NCI-H146 treated with DMSO at 0.1 percent for 48 hours (cell line): ENCODE measurements around the gene SYT8.

Experiments used
- DNase-seq: peaks from one replicate; lab custom pipeline; 2025; ENCODE audit not compliant: unreplicated experiment; lab: John Stamatoyannopoulos, UW

SYT8 gene

GRCh38 chr11:1844221-1845094 is 9.7 kb downstream of the SYT8 start:
- DNase-seq, result no peak

GRCh38 chr11:1845095-1845429 is 10.3 kb downstream of the SYT8 start:
- DNase-seq, result no peak

- no peak for DNase-seq
Measured at GRCh38 chr11:1845561-1846452, 11.0 kb downstream of the SYT8 start.

GRCh38 chr11:1846453-1846932 is 11.7 kb downstream of the SYT8 start:
- DNase-seq, result no peak

- DNase-seq, result no peak
Measured at GRCh38 chr11:1847006-1847735, 12.4 kb downstream of the SYT8 start.

- DNase-seq, result no peak
Measured at GRCh38 chr11:1847926-1848639, 13.3 kb downstream of the SYT8 start.

GRCh38 chr11:1848640-1849430 is 14.0 kb downstream of the SYT8 start:
- no peak for DNase-seq

- no peak for DNase-seq
Measured at GRCh38 chr11:1851468-1852180, 16.8 kb downstream of the SYT8 start.

GRCh38 chr11:1852271-1852876 is 17.6 kb downstream of the SYT8 start:
- DNase-seq, result no peak

- no peak for DNase-seq
Measured at GRCh38 chr11:1852877-1853276, 18.1 kb downstream of the SYT8 start, which contains the start of gene LSP1. Gene LSP1 (plus strand): TSS chr11:1853084. CDS start chr11:1853145, 61 bp downstream.

- DNase-seq, result no peak
Measured at GRCh38 chr11:1853376-1854131, 18.8 kb downstream of the SYT8 start.

- no peak for DNase-seq
Measured at GRCh38 chr11:1854132-1854948, 19.6 kb downstream of the SYT8 start.

GRCh38 chr11:1854949-1855885 is 20.4 kb downstream of the SYT8 start:
- no peak for DNase-seq

- no peak for DNase-seq
Measured at GRCh38 chr11:1855886-1856265, 21.1 kb downstream of the SYT8 start.

- no peak for DNase-seq
Measured at GRCh38 chr11:1856306-1857005, 21.7 kb downstream of the SYT8 start.
